ENCODE data around the gene ZNRF4.

- TF ChIP-seq JUND (IDR thresholded peaks at IDR 0.05; ENCODE audit: low read length) (no peak), POLR2AphosphoS5 (IDR thresholded peaks at IDR 0.05; ENCODE audit: low read depth, low read length) (peak; percentile 74; the same call in 1 of the 2 replicates), CTCF (IDR thresholded peaks at IDR 0.05; ENCODE audit: control extremely low read depth in 1 of 3, insufficient read depth in 1 of 3, low read depth in 1 of 3, low read length in 3 of 3) (no peak), TAF1 (IDR thresholded peaks at IDR 0.05; ENCODE audit: low read depth, low read length) (no peak), EP300 (IDR thresholded peaks at IDR 0.05; ENCODE audit: borderline replicate concordance in 1 of 2, low read depth in 2 of 2, low read length in 2 of 2) (peak in 1 of 2 experiments; percentile 61; a peak in 1 of 3 replicates), POU5F1 (IDR thresholded peaks at IDR 0.05; ENCODE audit: low read depth, low read length) (no peak), ATF3 (IDR thresholded peaks at IDR 0.05; ENCODE audit: insufficient read depth, low read depth, low read length) (no peak), RAD21 (IDR thresholded peaks at IDR 0.05 in 1 of 2, conservative IDR thresholded peaks at IDR 0.05 in 1 of 2; ENCODE audit: low read depth in 2 of 2, low read length in 2 of 2) (no peak; a peak in 1 of 4 replicates), SIX5 (IDR thresholded peaks at IDR 0.05; ENCODE audit: low read depth, low read length) (no peak), TEAD4 (IDR thresholded peaks at IDR 0.05; ENCODE audit: low read depth, low read length) (peak; percentile 23; the same call in 1 of the 2 replicates), JUN (IDR thresholded peaks at IDR 0.05; ENCODE audit: low read depth, low read length) (no peak), POLR2A (IDR thresholded peaks at IDR 0.05; ENCODE audit: control extremely low read depth in 1 of 2, low read depth in 2 of 2, low read length in 2 of 2) (no peak), RFX5 (IDR thresholded peaks at IDR 0.05; ENCODE audit: borderline replicate concordance, low read depth, low read length) (no peak), SRF (IDR thresholded peaks at IDR 0.05; ENCODE audit: low read depth, low read length) (no peak)
Measured at GRCh38 chr19:5498830-5499550, 43.8 kb downstream of the ZNRF4 start.
